Loucy (cell line): Measurements from ENCODE around the gene GEMIN8.

Source experiments
- EZH2phosphoT487 ChIP-seq: fragments of 200-600 bp; IDR thresholded peaks from 2 replicates; pipeline ENCODE4 v1.6.1; 2018; ENCODE audit warnings: antibody characterized with exemption, mild to moderate bottlenecking, moderate library complexity, borderline replicate concordance
- TF ChIP-seq, protein P1 (sequence below): fragments of 200-600 bp; sonication (generic); conservative IDR thresholded peaks from 2 replicates; pipeline ENCODE4 v1.5.1; 2014; ENCODE audit warnings: mild to moderate bottlenecking, antibody characterized with exemption, low read length

DNA sequence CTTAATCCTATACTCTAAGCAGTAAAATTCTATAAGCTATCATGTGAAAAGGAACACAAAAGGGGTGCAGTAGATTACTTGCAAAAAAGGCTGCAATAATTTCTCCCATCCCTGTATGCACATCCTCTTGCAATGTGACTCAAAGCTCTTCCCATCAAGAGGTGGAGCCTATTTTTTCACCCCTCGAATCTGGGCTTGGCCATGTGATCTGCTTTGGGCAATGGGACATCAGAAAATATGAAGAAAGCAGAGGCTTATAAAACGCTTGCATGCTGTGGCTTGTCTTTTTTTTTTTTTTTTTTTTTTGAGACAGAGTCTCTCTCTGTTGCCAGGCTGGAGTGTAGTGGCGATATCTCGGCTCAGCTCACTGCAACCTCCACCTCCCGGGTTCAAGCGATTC, 33.0 kb downstream of the GEMIN8 start:
- TF ChIP-seq, protein P1, sequence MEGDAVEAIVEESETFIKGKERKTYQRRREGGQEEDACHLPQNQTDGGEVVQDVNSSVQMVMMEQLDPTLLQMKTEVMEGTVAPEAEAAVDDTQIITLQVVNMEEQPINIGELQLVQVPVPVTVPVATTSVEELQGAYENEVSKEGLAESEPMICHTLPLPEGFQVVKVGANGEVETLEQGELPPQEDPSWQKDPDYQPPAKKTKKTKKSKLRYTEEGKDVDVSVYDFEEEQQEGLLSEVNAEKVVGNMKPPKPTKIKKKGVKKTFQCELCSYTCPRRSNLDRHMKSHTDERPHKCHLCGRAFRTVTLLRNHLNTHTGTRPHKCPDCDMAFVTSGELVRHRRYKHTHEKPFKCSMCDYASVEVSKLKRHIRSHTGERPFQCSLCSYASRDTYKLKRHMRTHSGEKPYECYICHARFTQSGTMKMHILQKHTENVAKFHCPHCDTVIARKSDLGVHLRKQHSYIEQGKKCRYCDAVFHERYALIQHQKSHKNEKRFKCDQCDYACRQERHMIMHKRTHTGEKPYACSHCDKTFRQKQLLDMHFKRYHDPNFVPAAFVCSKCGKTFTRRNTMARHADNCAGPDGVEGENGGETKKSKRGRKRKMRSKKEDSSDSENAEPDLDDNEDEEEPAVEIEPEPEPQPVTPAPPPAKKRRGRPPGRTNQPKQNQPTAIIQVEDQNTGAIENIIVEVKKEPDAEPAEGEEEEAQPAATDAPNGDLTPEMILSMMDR, result no peak
- TF ChIP-seq EZH2phosphoT487, result no peak
